HCT116 (cell line): ENCODE results near the gene GP1BB.

Source experiments
- EGR1 ChIP-seq: IDR thresholded peaks from 2 replicates; pipeline ENCODE4 v1.6.1; 2012; ENCODE audit warnings: low read depth
- EZH2phosphoT487 ChIP-seq: fragments of 200-600 bp; IDR thresholded peaks from 2 replicates; pipeline ENCODE4 v1.6.1; 2018; ENCODE audit warnings: antibody characterized with exemption, borderline replicate concordance
- POLR2AphosphoS5 ChIP-seq: IDR thresholded peaks from 2 replicates; pipeline ENCODE4 v1.6.1; 2011; ENCODE audit warnings: mild to moderate bottlenecking, low read depth, low read length, moderate library complexity
- TF ChIP-seq, protein P1 (sequence below), 3 experiments: fragments of 200-600 bp in 1 of 3; sonication (generic) in 1 of 3; IDR thresholded peaks in 2 of 3; conservative IDR thresholded peaks in 1 of 3; 2 replicates each; pipeline ENCODE4 v1.5.1; 2012 to 2017; ENCODE audit warnings: low read depth in 2 of 3, low read length in 2 of 3, antibody characterized with exemption in 1 of 3, borderline replicate concordance in 1 of 3, control low read depth in 1 of 3, mild to moderate bottlenecking in 1 of 3, mixed read lengths in 1 of 3, mixed run types in 1 of 3, moderate library complexity in 1 of 3; ENCODE audit not compliant: insufficient read depth in 1 of 3

DNA sequence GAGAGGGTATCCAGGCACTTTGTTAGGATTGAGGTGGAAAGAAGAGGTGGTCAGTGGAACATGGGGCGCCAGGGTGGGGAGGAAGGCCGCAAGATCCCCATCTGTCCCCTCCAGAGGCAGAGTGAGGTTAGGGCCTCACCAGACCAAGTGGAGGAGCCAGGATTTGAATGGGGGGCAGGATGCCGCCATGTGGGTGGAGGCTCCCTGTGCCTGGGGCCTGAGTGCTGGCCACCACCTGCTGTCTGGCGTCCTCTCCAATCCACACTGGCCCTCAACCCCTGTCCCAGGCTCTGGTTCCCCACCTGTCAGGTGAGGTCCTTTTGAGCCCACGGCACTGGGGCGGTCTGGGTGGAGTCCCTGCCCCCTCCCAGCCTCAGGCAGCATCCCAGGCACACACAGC, 19.7 kb downstream of the GP1BB start:
- TF ChIP-seq POLR2AphosphoS5 = no peak
- TF ChIP-seq, protein P1, sequence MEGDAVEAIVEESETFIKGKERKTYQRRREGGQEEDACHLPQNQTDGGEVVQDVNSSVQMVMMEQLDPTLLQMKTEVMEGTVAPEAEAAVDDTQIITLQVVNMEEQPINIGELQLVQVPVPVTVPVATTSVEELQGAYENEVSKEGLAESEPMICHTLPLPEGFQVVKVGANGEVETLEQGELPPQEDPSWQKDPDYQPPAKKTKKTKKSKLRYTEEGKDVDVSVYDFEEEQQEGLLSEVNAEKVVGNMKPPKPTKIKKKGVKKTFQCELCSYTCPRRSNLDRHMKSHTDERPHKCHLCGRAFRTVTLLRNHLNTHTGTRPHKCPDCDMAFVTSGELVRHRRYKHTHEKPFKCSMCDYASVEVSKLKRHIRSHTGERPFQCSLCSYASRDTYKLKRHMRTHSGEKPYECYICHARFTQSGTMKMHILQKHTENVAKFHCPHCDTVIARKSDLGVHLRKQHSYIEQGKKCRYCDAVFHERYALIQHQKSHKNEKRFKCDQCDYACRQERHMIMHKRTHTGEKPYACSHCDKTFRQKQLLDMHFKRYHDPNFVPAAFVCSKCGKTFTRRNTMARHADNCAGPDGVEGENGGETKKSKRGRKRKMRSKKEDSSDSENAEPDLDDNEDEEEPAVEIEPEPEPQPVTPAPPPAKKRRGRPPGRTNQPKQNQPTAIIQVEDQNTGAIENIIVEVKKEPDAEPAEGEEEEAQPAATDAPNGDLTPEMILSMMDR (IDR thresholded peaks at IDR 0.05 in 2 of 3, conservative IDR thresholded peaks at IDR 0.05 in 1 of 3; ENCODE audit: borderline replicate concordance in 1 of 3, insufficient read depth in 1 of 3, low read depth in 2 of 3, low read length in 2 of 3) = no peak
- TF ChIP-seq EGR1 = no peak
- no peak for TF ChIP-seq EZH2phosphoT487
